Heart right ventricle (tissue), 16 donors: Measurements from ENCODE around the gene FDXACB1. TPM values are rescaled to one million over a fixed set of nuclear protein-coding genes. Genes with fewer than 3 reads are reported as not detected.

ENCODE experiments used
- ATAC-seq, 8 donors: fragments of 200-7000 bp; cut with Tn5 transposase; one replicate each; pipeline ENCODE4 v1.9.1; 2020; ENCODE audit warnings: mild to moderate bottlenecking in 8 of 8, moderate library complexity in 8 of 8, moderate number of reproducible peaks in 1 of 8
- DNase-seq, 2 donors: peaks; one replicate each; pipeline ENCODE4 v3.0.0-alpha.2; 2020
- H3K27ac ChIP-seq, 10 donors: fragments of 200-600 bp; sonication (generic) in 2 of 10; one replicate each; pipeline versions ENCODE4 v1.5.0 to v1.8.0; 2020 to 2022; ENCODE audit warnings: mild to moderate bottlenecking in 3 of 10
- H3K27me3 ChIP-seq, 7 donors: fragments of 200-600 bp; one replicate each; pipeline ENCODE4 v1.8.0; 2021 to 2022; ENCODE audit warnings: mild to moderate bottlenecking in 2 of 7
- H3K36me3 ChIP-seq, 9 donors: fragments of 200-600 bp; sonication (generic) in 1 of 9; one replicate each; pipeline versions ENCODE4 v1.5.0 to v1.8.0; 2020 to 2022; ENCODE audit warnings: mild to moderate bottlenecking in 2 of 9
- H3K4me1 ChIP-seq, 9 donors: fragments of 200-600 bp; sonication (generic) in 1 of 9; one replicate each; pipeline versions ENCODE4 v1.5.0 to v1.8.0; 2020 to 2022; ENCODE audit warnings: mild to moderate bottlenecking in 4 of 9
- H3K4me3 ChIP-seq, 10 donors: fragments of 200-600 bp; sonication (generic) in 2 of 10; one replicate each; pipeline versions ENCODE4 v1.5.0 to v1.8.0; 2020 to 2022; ENCODE audit warnings: mild to moderate bottlenecking in 7 of 10, moderate library complexity in 2 of 10
- H3K9me3 ChIP-seq, 11 donors: fragments of 200-600 bp in 10 of 11; sonication (generic) in 2 of 11; one replicate each; pipeline versions ENCODE4 v1.5.0 to v1.8.0; 2013 to 2022; ENCODE audit warnings: mild to moderate bottlenecking in 2 of 11, control low read depth in 1 of 11, moderate library complexity in 1 of 11
- WGBS, 2 donors: extraction: QIAGEN DNeasy Blood & Tissue Kit; methylation state at CpG; one replicate each; pipeline ENCODE4 v1.1.7; 2013; ENCODE audit warnings: inconsistent platforms in 1 of 2; 5-methylcytosine and 5-hydroxymethylcytosine counted together
- intact Hi-C, 10 donors: fragments of 100-400 bp; cut with DNase I; formaldehyde crosslinking; loops; one replicate each; pipeline versions ENCODE4 v1.11.1 to v1.14.2; 2022
- polyA plus RNA-seq, 2 donors: library from polyadenylated mRNA; stranded (reverse); fragments of 200-250 nt; gene quantifications; one replicate each; pipeline ENCODE4 v1.2.3, GENCODE V29; 2013
- total RNA-seq, 10 donors: library from RNA; stranded (reverse); fragmentation: NEBNext Ultra II Directional in 3 of 10; extraction: Animal tissue kit (Norgen Biotek cat#: 25700) in 3 of 10; gene quantifications; one replicate each; pipeline versions ENCODE4 v1.2.1 to v1.2.4, GENCODE V29; 2021 to 2023
- TF ChIP-seq, protein P1 (sequence below), 9 donors: fragments of 200-600 bp; sonication (generic) in 2 of 9; IDR thresholded peaks; one replicate each; pipeline versions ENCODE4 v1.5.0 to v1.8.0; 2021 to 2022; ENCODE audit warnings: antibody characterized with exemption in 9 of 9, mild to moderate bottlenecking in 5 of 9, moderate library complexity in 1 of 9
- donor health status: Arrhythmogenic right ventricular cardiomyopathy.
- donor health status: ischemic (EF 13 %, LVEDD 7.1; RV severe dilation, severe dysfunction).
- donor health status: healthy with polysubstance abuse.
- donor health status: DM: no; HTN: yes; CAD: no.
- donor health status: DM: no; HTN: no; CAD: no.
- donor health status: ischemic (EF 25% LVEDD 6.9; RV normal size, moderate dysfunction).
- donor health status: ischemic (EF 25% LVEDD 5.7; RV mildly dilated, moderate dysfunction).
- donor health status: healthy.
- donor health status: DM: yes; HTN: yes; CAD: no.
- donor health status: Ischemic cardiomyopathy.
- donor health status: ischemic (EF 35%, LVEDD 5.7; RV mildly dilated, moderate dysfunction).
- donor health status: nonischemic (EF 11% LVEDD 7.7; RV severe dilation, severe dysfunction).
- donor health status: DM: yes; HTN: yes; CAD: no.
- donor health status: PGD.
- donor health status: ischemic (EF 29% LVEDD 5.4; RV normal size, mild dysfunction).
- donor health status: nonischemic (EF 23%, LVEDD 6.1; RV moderate dilation, normal function).

The FDXACB1 gene
- total and polyA plus RNA-seq, 12 donors: 0.86 to 2.0 (median 1.4) TPM

GRCh38 chr11:111826322-111826950 lies 52.5 kb downstream of the FDXACB1 start:
- H3K4me3 ChIP-seq: no peak overlapping the region
- H3K36me3 ChIP-seq: peaks cover 0 to 55% (median 1%) of the 10 kb centered on the region in 9 donors
- H3K9me3 ChIP-seq: no peaks in the 10 kb centered on the region
- ATAC-seq (no peak), DNase-seq (no peak)
- H3K27ac ChIP-seq: no peak overlapping the region
- 72 to 75% methylated on average over 2 of the region's 2 CpGs for WGBS, 2 donors
- intact Hi-C loops: loop anchor here in 1 of 10 donors (5.0 kb wide), 1 partner anchor 49 kb away; no protein-coding TSS in a partner anchor
- no peaks in the 10 kb centered on the region for H3K27me3 ChIP-seq
- peaks cover 0 to 7% (median 0%) of the 10 kb centered on the region in 9 donors for H3K4me1 ChIP-seq
- TF ChIP-seq, protein P1, sequence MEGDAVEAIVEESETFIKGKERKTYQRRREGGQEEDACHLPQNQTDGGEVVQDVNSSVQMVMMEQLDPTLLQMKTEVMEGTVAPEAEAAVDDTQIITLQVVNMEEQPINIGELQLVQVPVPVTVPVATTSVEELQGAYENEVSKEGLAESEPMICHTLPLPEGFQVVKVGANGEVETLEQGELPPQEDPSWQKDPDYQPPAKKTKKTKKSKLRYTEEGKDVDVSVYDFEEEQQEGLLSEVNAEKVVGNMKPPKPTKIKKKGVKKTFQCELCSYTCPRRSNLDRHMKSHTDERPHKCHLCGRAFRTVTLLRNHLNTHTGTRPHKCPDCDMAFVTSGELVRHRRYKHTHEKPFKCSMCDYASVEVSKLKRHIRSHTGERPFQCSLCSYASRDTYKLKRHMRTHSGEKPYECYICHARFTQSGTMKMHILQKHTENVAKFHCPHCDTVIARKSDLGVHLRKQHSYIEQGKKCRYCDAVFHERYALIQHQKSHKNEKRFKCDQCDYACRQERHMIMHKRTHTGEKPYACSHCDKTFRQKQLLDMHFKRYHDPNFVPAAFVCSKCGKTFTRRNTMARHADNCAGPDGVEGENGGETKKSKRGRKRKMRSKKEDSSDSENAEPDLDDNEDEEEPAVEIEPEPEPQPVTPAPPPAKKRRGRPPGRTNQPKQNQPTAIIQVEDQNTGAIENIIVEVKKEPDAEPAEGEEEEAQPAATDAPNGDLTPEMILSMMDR (IDR thresholded peaks at IDR 0.05): no peak

Other genes starting within 250 kb of the FDXACB1 start
- 10 to 100 TPM in 7 of 10 donors, 1 to 10 TPM in 3; 8.4 to 16.8 (median 11.4) TPM for gene PPP2R1B, start 112.8 kb downstream of the FDXACB1 start, total RNA-seq
- gene PPP2R1B, start 112.8 kb downstream of the FDXACB1 start, polyA plus RNA-seq: 1 to 10 TPM; 5.8 to 5.9 TPM
- gene ALG9, start 7.6 kb downstream of the FDXACB1 start, total RNA-seq: 10 to 100 TPM; 12.8 to 26.5 (median 17.8) TPM
- gene ALG9, start 7.6 kb downstream of the FDXACB1 start, polyA plus RNA-seq: 10 to 100 TPM; 20.0 to 25.8 TPM
- 10 to 100 TPM; 17.5 to 38.5 (median 31.5) TPM for gene CFAP68, start 376 bp upstream of the FDXACB1 start, total RNA-seq
- 10 to 100 TPM; 14.7 to 24.6 TPM for gene CFAP68, start 376 bp upstream of the FDXACB1 start, polyA plus RNA-seq
- over 10,000 TPM in 2 of 10 donors, 1,000 to 10,000 TPM in 8; 7,877 to 10,608 (median 8,590) TPM for gene CRYAB, start 32.6 kb upstream of the FDXACB1 start, total RNA-seq
- gene CRYAB, start 32.6 kb upstream of the FDXACB1 start, polyA plus RNA-seq: over 10,000 TPM in 1 of 2 donors, 1,000 to 10,000 TPM in 1; 7,695 to 25,436 TPM
- gene HSPB2, start 33.6 kb upstream of the FDXACB1 start, total RNA-seq: 10 to 100 TPM; 18.9 to 65.4 (median 29.1) TPM
- 100 to 1,000 TPM in 1 of 2 donors, 10 to 100 TPM in 1; 37.7 to 136 TPM for gene HSPB2, start 33.6 kb upstream of the FDXACB1 start, polyA plus RNA-seq
- gene C11orf52, start 39.7 kb upstream of the FDXACB1 start, total RNA-seq: 1 to 10 TPM in 8 of 10 donors, under 1 TPM in 2; 0.48 to 4.1 (median 1.6) TPM
- gene C11orf52, start 39.7 kb upstream of the FDXACB1 start, polyA plus RNA-seq: 1 to 10 TPM; 3.0 to 3.2 TPM
- gene DIXDC1, start 58.2 kb upstream of the FDXACB1 start, total RNA-seq: 10 to 100 TPM in 9 of 10 donors, 1 to 10 TPM in 1; 5.6 to 36.8 (median 28.6) TPM
- 1 to 10 TPM; 4.7 to 5.6 TPM for gene DIXDC1, start 58.2 kb upstream of the FDXACB1 start, polyA plus RNA-seq
- 100 to 1,000 TPM; 128 to 191 (median 171) TPM for gene DLAT, start 146.2 kb upstream of the FDXACB1 start, total RNA-seq
- gene DLAT, start 146.2 kb upstream of the FDXACB1 start, polyA plus RNA-seq: 10 to 100 TPM; 27.4 to 46.4 TPM
- 1 to 10 TPM; 1.2 to 3.5 (median 1.9) TPM for gene PIH1D2, start 194.9 kb upstream of the FDXACB1 start, total RNA-seq
- 1 to 10 TPM; 1.0 to 2.2 TPM for gene PIH1D2, start 194.9 kb upstream of the FDXACB1 start, polyA plus RNA-seq
- 10 to 100 TPM in 1 of 10 donors, 1 to 10 TPM in 9; 5.8 to 10.5 (median 8.0) TPM for gene NKAPD1, start 195.1 kb upstream of the FDXACB1 start, total RNA-seq
- gene NKAPD1, start 195.1 kb upstream of the FDXACB1 start, polyA plus RNA-seq: 1 to 10 TPM; 5.2 to 7.3 TPM
- gene TIMM8B, start 207.6 kb upstream of the FDXACB1 start, total RNA-seq: 100 to 1,000 TPM; 142 to 194 (median 168) TPM
- gene TIMM8B, start 207.6 kb upstream of the FDXACB1 start, polyA plus RNA-seq: 100 to 1,000 TPM; 147 to 193 TPM
- 100 to 1,000 TPM; 205 to 330 (median 279) TPM for gene SDHD, start 207.7 kb upstream of the FDXACB1 start, total RNA-seq
- gene SDHD, start 207.7 kb upstream of the FDXACB1 start, polyA plus RNA-seq: 100 to 1,000 TPM; 121 to 187 TPM